HG03039 (cell line): ENCODE data around the gene APBA2.
"Not testable (repeated sequence)": the region's sequence is repeated elsewhere in the genome, so short reads cannot be mapped to it uniquely, and the experiment has no call there.

Experiments
- ATAC-seq: cut with Tn5 transposase; IDR thresholded peaks from one replicate; pipeline ENCODE4 v1.9.1; 2021; ENCODE audit warnings: mild to moderate bottlenecking, moderate library complexity; ENCODE audit not compliant: unreplicated experiment

APBA2 gene

GRCh38 chr15:29142129-29142747 lies 256.5 kb downstream of the APBA2 start:
- ATAC-seq = no peak

GRCh38 chr15:29143293-29143692 lies 257.5 kb downstream of the APBA2 start:
- ATAC-seq = no peak

DNA sequence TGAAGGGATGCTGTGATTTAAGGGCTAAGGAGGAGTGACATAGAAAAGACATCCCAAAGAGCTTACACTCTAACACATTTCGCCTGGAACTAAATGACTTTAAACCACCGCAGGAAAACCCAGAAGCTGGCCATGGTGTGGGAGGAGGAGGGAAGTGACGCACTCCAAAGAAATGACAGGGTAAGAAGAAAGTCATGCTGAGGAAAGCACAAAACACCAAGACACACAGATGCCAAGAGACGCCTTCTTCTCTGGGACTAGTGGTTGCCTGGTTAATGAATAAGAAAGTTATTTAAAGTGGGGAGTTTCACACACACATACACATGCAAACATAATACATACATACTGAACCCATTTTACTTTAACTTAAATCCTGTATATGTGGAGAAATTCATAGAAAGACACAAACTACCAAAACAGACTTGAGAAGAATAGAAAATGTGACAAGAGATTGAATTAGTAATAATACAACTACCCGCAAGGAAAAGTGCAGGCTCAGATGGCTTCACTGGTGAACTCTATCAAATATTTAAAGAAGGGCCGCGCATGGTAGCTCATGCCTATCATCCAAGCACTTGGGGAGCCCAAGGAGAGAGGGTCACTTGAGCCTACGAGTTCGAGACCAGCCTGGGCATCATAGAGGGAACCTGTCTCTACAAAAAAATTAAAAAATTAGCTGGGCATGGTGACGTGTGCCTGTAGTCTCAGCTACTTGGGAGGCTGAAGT lies 258.3 kb downstream of the APBA2 start:
- no peak for ATAC-seq

DNA sequence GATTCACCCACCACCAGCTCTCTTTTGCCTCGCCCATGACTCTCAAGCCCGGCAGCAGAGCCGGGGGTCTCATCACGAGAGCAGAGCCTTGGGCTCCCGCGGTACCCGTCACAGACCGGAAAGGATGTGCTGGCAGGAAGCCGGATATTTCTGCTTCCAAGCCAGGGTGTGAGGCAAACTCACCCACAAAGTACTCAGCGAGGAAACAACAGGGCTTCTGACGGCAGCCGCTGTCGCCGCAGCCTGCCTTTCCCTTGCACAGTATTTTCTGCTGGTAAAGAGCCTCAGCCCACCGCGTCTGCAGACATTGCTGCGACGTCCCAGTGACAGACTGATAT lies 263.9 kb downstream of the APBA2 start:
- no peak for ATAC-seq

GRCh38 chr15:29150515-29151483 lies 265.0 kb downstream of the APBA2 start:
- ATAC-seq = no peak

- no peak for ATAC-seq
Observed at GRCh38 chr15:29151484-29151857, 265.7 kb downstream of the APBA2 start.

DNA sequence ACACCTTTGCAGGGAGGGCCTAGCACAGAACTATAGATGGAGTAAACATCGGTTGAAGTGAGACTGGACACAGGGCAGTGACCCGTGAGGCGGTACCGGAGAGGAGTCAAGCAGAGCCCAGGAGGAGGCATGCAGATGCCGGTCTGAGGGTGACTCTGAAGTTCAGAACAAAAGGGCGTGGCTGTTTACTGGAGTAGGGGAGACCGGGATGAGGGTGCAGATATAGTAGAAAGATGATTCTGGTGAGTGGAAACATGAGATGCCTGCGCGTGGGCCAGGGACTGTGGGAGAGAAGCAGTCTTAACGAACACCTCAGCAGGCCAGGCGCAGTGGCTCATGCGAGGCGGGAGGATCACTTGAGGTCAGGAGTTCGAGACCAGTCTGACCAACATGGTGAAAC lies 270.7 kb downstream of the APBA2 start:
- ATAC-seq = no peak

- ATAC-seq = no peak
Observed at GRCh38 chr15:29159771-29160455, 274.1 kb downstream of the APBA2 start.

DNA sequence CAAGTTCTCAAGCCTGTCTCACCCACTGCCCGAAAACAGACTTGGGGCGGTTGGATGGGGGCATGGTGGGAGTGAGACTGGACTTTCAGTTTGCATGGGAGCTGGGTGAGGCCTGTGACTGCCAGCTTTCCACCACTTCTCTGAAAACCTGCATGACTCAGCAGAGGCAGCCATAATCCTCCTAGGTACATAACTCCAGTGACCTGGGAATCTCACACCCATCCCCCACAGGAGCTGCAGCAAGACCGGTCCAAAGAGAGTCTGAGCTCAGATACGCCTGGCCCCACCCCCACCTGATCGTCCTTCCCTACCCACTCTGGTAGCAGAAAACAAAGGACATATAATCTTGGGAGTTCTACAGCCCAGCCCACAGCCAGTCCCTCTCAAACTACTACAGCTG lies 276.6 kb downstream of the APBA2 start:
- no peak for ATAC-seq

GRCh38 chr15:29167122-29167521 lies 281.3 kb downstream of the APBA2 start:
- ATAC-seq = not testable (repeated sequence)
